22Rv1 (cell line): Measurements from ENCODE around the gene SDSL.

Experiments
- ZFX ChIP-seq: fragments of 450-650 bp; IDR thresholded peaks from 2 replicates; pipeline ENCODE4 v1.6.1; 2017; ENCODE audit warnings: antibody characterized with exemption, borderline replicate concordance
- TF ChIP-seq, protein P1 (sequence below): fragments of 450-650 bp; IDR thresholded peaks from 2 replicates; pipeline ENCODE4 v1.5.1; 2017; ENCODE audit warnings: mild to moderate bottlenecking

DNA sequence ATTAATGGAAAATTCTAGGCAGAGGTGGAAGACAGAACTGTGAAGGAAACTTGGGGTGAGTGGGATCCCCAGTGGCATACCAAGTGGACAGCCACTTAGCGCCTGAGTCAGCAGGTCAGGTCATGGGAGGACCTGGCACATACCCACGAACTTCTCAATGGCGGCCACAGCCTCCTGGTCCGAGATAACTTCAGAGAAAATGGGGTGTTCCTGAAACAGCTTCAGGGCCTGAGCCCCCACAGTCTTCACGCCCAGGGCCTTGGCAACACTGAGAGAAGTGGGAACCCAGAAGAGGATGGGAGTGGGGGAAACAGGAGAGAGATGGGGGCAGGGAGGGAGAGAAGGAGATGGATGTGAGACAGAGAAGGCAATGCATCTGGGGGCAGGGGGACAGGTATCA is 28.4 kb upstream of the SDSL start:
- TF ChIP-seq, protein P1, sequence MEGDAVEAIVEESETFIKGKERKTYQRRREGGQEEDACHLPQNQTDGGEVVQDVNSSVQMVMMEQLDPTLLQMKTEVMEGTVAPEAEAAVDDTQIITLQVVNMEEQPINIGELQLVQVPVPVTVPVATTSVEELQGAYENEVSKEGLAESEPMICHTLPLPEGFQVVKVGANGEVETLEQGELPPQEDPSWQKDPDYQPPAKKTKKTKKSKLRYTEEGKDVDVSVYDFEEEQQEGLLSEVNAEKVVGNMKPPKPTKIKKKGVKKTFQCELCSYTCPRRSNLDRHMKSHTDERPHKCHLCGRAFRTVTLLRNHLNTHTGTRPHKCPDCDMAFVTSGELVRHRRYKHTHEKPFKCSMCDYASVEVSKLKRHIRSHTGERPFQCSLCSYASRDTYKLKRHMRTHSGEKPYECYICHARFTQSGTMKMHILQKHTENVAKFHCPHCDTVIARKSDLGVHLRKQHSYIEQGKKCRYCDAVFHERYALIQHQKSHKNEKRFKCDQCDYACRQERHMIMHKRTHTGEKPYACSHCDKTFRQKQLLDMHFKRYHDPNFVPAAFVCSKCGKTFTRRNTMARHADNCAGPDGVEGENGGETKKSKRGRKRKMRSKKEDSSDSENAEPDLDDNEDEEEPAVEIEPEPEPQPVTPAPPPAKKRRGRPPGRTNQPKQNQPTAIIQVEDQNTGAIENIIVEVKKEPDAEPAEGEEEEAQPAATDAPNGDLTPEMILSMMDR, result no peak
- TF ChIP-seq ZFX, result no peak
